Liver (tissue), 3 donors: ENCODE measurements around the gene HNF4A.

Experiments used
- EGR1 ChIP-seq, 2 donors: IDR thresholded peaks; 2 replicates each; pipeline ENCODE4 v1.6.1; 2016 to 2018; ENCODE audit warnings: antibody characterized with exemption in 2 of 2, low read depth in 2 of 2
- HNF4A ChIP-seq, 2 donors: conservative IDR thresholded peaks; 2 replicates each; pipeline ENCODE4 v1.6.1; 2016; ENCODE audit warnings: antibody characterized with exemption in 2 of 2, mild to moderate bottlenecking in 2 of 2
- RAD21 ChIP-seq, 2 donors: IDR thresholded peaks; 2 replicates each; pipeline ENCODE4 v1.6.1; 2016; ENCODE audit warnings: antibody characterized with exemption in 2 of 2, mild to moderate bottlenecking in 2 of 2
- SP1 ChIP-seq: IDR thresholded peaks from 2 replicates; pipeline ENCODE4 v1.6.1; 2018; ENCODE audit warnings: antibody characterized with exemption, mild to moderate bottlenecking
- YY1 ChIP-seq: IDR thresholded peaks from 2 replicates; pipeline ENCODE4 v1.6.1; 2016; ENCODE audit warnings: antibody characterized with exemption, mild to moderate bottlenecking
- TF ChIP-seq, protein P1 (sequence below): IDR thresholded peaks from 2 replicates; pipeline ENCODE4 v1.6.1; 2016; ENCODE audit warnings: antibody characterized with exemption
- TF ChIP-seq, protein P2 (sequence below): IDR thresholded peaks from 2 replicates; pipeline ENCODE4 v1.6.1; 2016; ENCODE audit warnings: antibody characterized with exemption, mild to moderate bottlenecking
- TF ChIP-seq, protein P3 (sequence below): fragments of 150-350 bp; IDR thresholded peaks from 2 replicates; pipeline ENCODE4 v1.5.1; 2017; ENCODE audit warnings: improper control_type of control experiment, low read depth, low read length; ENCODE audit not compliant: missing input control
- donor health status: healthy.
- donor health status: healthy.

DNA sequence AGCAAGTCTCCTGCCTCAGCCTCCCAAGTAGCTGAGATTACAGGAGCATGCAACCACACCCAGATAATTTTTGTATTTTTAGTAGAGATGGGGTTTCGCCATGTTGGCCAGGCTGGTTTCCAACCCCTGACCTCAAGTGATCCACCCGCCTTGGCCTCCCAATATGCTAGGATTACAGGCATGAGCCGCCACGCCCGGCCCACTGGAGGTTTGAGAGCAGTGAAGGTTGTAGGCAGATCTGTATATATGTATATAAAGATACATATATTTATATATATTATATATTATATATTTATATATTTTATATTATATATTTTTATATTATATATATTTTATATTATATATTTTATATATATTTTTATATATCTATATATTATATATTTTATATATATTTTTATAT, 82.0 kb downstream of the HNF4A start:
- TF ChIP-seq, protein P1, sequence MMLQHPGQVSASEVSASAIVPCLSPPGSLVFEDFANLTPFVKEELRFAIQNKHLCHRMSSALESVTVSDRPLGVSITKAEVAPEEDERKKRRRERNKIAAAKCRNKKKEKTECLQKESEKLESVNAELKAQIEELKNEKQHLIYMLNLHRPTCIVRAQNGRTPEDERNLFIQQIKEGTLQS = no peak
- TF ChIP-seq, protein P2, sequence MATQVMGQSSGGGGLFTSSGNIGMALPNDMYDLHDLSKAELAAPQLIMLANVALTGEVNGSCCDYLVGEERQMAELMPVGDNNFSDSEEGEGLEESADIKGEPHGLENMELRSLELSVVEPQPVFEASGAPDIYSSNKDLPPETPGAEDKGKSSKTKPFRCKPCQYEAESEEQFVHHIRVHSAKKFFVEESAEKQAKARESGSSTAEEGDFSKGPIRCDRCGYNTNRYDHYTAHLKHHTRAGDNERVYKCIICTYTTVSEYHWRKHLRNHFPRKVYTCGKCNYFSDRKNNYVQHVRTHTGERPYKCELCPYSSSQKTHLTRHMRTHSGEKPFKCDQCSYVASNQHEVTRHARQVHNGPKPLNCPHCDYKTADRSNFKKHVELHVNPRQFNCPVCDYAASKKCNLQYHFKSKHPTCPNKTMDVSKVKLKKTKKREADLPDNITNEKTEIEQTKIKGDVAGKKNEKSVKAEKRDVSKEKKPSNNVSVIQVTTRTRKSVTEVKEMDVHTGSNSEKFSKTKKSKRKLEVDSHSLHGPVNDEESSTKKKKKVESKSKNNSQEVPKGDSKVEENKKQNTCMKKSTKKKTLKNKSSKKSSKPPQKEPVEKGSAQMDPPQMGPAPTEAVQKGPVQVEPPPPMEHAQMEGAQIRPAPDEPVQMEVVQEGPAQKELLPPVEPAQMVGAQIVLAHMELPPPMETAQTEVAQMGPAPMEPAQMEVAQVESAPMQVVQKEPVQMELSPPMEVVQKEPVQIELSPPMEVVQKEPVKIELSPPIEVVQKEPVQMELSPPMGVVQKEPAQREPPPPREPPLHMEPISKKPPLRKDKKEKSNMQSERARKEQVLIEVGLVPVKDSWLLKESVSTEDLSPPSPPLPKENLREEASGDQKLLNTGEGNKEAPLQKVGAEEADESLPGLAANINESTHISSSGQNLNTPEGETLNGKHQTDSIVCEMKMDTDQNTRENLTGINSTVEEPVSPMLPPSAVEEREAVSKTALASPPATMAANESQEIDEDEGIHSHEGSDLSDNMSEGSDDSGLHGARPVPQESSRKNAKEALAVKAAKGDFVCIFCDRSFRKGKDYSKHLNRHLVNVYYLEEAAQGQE = no peak
- TF ChIP-seq, protein P3, sequence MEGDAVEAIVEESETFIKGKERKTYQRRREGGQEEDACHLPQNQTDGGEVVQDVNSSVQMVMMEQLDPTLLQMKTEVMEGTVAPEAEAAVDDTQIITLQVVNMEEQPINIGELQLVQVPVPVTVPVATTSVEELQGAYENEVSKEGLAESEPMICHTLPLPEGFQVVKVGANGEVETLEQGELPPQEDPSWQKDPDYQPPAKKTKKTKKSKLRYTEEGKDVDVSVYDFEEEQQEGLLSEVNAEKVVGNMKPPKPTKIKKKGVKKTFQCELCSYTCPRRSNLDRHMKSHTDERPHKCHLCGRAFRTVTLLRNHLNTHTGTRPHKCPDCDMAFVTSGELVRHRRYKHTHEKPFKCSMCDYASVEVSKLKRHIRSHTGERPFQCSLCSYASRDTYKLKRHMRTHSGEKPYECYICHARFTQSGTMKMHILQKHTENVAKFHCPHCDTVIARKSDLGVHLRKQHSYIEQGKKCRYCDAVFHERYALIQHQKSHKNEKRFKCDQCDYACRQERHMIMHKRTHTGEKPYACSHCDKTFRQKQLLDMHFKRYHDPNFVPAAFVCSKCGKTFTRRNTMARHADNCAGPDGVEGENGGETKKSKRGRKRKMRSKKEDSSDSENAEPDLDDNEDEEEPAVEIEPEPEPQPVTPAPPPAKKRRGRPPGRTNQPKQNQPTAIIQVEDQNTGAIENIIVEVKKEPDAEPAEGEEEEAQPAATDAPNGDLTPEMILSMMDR = no peak
- TF ChIP-seq RAD21 (IDR thresholded peaks at IDR 0.05) (no peak), YY1 (no peak), EGR1 (IDR thresholded peaks at IDR 0.05; ENCODE audit: low read depth in 2 of 2) (no peak), HNF4A (conservative IDR thresholded peaks at IDR 0.05) (no peak), SP1 (no peak)
